ENCODE measurements around the gene GLMN.
"Not testable (repeated sequence)": the region's sequence is repeated elsewhere in the genome, so short reads cannot be mapped to it uniquely, and the experiment has no call there.

Gene GLMN

GRCh38 chr1:92298213-92298572, 594 bp downstream of the GLMN start:
- DNase-seq (ENCODE audit: low spot score), result no peak

GRCh38 chr1:92291372-92291999, 7.3 kb downstream of the GLMN start:
- peak; percentile 36 for DNase-seq (ENCODE audit: low spot score)

GRCh38 chr1:92281411-92281810, 17.4 kb downstream of the GLMN start:
- not testable (repeated sequence) for DNase-seq (ENCODE audit: low spot score)

- DNase-seq (ENCODE audit: low spot score), result not testable (repeated sequence)
These were observed 19.0 kb downstream of the GLMN start for GRCh38 chr1:92279781-92280180.

GRCh38 chr1:92277105-92277723, 21.6 kb downstream of the GLMN start:
- DNase-seq (ENCODE audit: low spot score), result no peak

- DNase-seq (ENCODE audit: low spot score), result no peak
These were observed 22.7 kb downstream of the GLMN start for GRCh38 chr1:92276082-92276481.

GRCh38 chr1:92274939-92275338, 23.8 kb downstream of the GLMN start:
- DNase-seq (ENCODE audit: low spot score), result no peak

GRCh38 chr1:92273039-92273438, 25.7 kb downstream of the GLMN start:
- DNase-seq (ENCODE audit: low spot score), result no peak

- DNase-seq (ENCODE audit: low spot score), result no peak
These were observed 36.3 kb downstream of the GLMN start for GRCh38 chr1:92262516-92262915.

- no peak for DNase-seq (ENCODE audit: low spot score)
These were observed 39.4 kb downstream of the GLMN start for GRCh38 chr1:92259350-92259749.

GRCh38 chr1:92254714-92255113, 44.1 kb downstream of the GLMN start:
- not testable (repeated sequence) for DNase-seq (ENCODE audit: low spot score)

GRCh38 chr1:92244376-92244775, 54.4 kb downstream of the GLMN start:
- DNase-seq (ENCODE audit: low spot score), result no peak

- DNase-seq (ENCODE audit: low spot score), result no peak
These were observed 58.8 kb downstream of the GLMN start for GRCh38 chr1:92240034-92240433.

GRCh38 chr1:92230736-92231135, 68.1 kb downstream of the GLMN start:
- no peak for DNase-seq (ENCODE audit: low spot score)

- no peak for DNase-seq (ENCODE audit: low spot score)
These were observed 70.4 kb downstream of the GLMN start for GRCh38 chr1:92228401-92228800.

GRCh38 chr1:92219028-92219427, 79.8 kb downstream of the GLMN start:
- DNase-seq (ENCODE audit: low spot score), result no peak

- no peak for DNase-seq (ENCODE audit: low spot score)
These were observed 80.2 kb downstream of the GLMN start for GRCh38 chr1:92218559-92218958.

GRCh38 chr1:92217721-92218120, 81.1 kb downstream of the GLMN start, which contains the start of gene C1orf146:
Gene C1orf146, plus strand, starts transcription at chr1:92217915. Its CDS starts 13,506 bp downstream, at chr1:92231421.
- DNase-seq (ENCODE audit: low spot score), result no peak

GRCh38 chr1:92211166-92211565, 87.6 kb downstream of the GLMN start:
- DNase-seq (ENCODE audit: low spot score), result no peak

GRCh38 chr1:92210701-92211100, 88.1 kb downstream of the GLMN start:
- DNase-seq (ENCODE audit: low spot score), result no peak

- no peak for DNase-seq (ENCODE audit: low spot score)
These were observed 95.7 kb downstream of the GLMN start for GRCh38 chr1:92203105-92203504.

GRCh38 chr1:92201973-92202372, 96.8 kb downstream of the GLMN start:
- no peak for DNase-seq (ENCODE audit: low spot score)
